Measurements from ENCODE around the gene INSRR. TPM values are rescaled to one million over a fixed set of nuclear protein-coding genes. Genes with fewer than 3 reads are reported as not detected.

INSRR gene
- total and polyA plus RNA-seq, 10 donors = under 0.01 to 0.09 (median 0.09) TPM; not detected in 6

GRCh38 chr1:156807627-156808026 lies 51.3 kb downstream of the INSRR start:
- Histone ChIP-seq H3K27me3 (replicated peaks in 1 of 7) (no peaks in the 10 kb centered on the region), H3K9me3 (no peaks in the 10 kb centered on the region), H3K4me1 (peaks cover 0 to 51% (median 14%) of the 10 kb centered on the region in 6 donors), H3K27ac (peak overlapping the region in 1 of 8 donors; percentile 38), H3K4me3 (no peak overlapping the region), H3K36me3 (peaks cover 0 to 30% (median 0%) of the 10 kb centered on the region in 6 donors)
- TF ChIP-seq, protein P1, sequence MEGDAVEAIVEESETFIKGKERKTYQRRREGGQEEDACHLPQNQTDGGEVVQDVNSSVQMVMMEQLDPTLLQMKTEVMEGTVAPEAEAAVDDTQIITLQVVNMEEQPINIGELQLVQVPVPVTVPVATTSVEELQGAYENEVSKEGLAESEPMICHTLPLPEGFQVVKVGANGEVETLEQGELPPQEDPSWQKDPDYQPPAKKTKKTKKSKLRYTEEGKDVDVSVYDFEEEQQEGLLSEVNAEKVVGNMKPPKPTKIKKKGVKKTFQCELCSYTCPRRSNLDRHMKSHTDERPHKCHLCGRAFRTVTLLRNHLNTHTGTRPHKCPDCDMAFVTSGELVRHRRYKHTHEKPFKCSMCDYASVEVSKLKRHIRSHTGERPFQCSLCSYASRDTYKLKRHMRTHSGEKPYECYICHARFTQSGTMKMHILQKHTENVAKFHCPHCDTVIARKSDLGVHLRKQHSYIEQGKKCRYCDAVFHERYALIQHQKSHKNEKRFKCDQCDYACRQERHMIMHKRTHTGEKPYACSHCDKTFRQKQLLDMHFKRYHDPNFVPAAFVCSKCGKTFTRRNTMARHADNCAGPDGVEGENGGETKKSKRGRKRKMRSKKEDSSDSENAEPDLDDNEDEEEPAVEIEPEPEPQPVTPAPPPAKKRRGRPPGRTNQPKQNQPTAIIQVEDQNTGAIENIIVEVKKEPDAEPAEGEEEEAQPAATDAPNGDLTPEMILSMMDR (IDR thresholded peaks at IDR 0.05 in 8 of 11, conservative IDR thresholded peaks at IDR 0.05 in 3 of 11) = no peak
- TF ChIP-seq POLR2AphosphoS5 (IDR thresholded peaks at IDR 0.05) = no peak
- TF ChIP-seq POLR2A (IDR thresholded peaks at IDR 0.05) = no peak
- no peak for DNase-seq
- 55 to 61% (median 60%) methylated on average over 2 of the region's 2 CpGs for WGBS, 5 donors
- intact Hi-C loops (cut with DNase I; ENCODE audit: low total_unique reads) = loop anchor here (10.0 kb wide), 1 partner anchor 47 kb away; the partner anchor contains the start of gene INSRR

GRCh38 chr1:156806512-156807440 lies 52.1 kb downstream of the INSRR start:
- intact Hi-C loops (cut with DNase I; ENCODE audit: low total_unique reads) = loop anchor here (10.0 kb wide), 1 partner anchor 48 kb away; the partner anchor contains the start of gene INSRR
- no peaks in the 10 kb centered on the region for H3K9me3 ChIP-seq
- H3K27me3 ChIP-seq (replicated peaks in 1 of 7) = no peaks in the 10 kb centered on the region
- H3K4me1 ChIP-seq = peaks cover 0 to 47% (median 12%) of the 10 kb centered on the region in 6 donors
- peaks cover 0 to 31% (median 4%) of the 10 kb centered on the region in 6 donors for H3K36me3 ChIP-seq
- no peak for TF ChIP-seq POLR2A (IDR thresholded peaks at IDR 0.05)
- TF ChIP-seq, protein P1 (IDR thresholded peaks at IDR 0.05 in 8 of 11, conservative IDR thresholded peaks at IDR 0.05 in 3 of 11) = no peak
- peak in 1 of 3 donors; percentile 31 for TF ChIP-seq POLR2AphosphoS5 (IDR thresholded peaks at IDR 0.05)
- no peak for DNase-seq
- H3K27ac ChIP-seq = peak overlapping the region in 1 of 8 donors; percentile 18
- H3K4me3 ChIP-seq = no peak overlapping the region
- 79 to 89% (median 86%) methylated on average over 6 to 7 of the region's 7 CpGs for WGBS, 5 donors

DNA sequence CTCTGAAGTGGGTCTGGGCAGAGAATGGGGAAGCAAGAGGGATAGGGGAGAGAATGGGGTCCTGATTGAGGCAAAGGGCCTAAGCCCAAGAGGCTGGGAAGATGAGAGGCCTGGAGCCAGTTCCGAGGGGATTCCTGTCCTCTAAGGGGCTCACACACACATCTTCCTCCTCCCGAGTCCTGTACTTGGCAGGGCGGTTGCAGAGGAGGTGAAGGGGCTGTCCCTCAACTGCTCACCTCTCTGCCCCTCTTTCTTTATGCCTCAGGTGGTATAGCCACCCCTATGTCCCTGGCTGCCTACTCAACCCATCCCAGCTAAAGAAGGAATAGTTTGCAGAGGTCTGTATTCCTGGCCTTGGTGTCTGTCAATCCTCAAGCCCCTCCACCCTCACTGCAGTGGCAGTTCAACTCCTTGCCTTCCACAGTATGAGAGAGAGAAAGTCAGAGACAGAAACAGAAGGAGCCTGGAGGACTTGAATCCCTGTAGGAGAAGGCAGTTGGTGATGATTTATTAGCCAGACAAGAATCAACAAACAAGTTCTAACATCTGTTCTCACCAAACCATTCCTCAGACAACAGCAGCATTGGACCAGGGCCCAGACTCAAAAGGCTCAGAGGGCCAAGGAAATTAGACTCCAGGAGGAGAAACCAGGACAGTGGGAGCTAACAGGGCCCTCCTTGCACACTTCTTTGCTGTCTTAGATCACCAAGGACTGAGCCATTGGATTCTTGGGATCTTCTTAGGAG lies 53.0 kb downstream of the INSRR start:
- intact Hi-C loops (cut with DNase I; ENCODE audit: low total_unique reads) = loop anchor here (10.0 kb wide), 1 partner anchor 49 kb away; the partner anchor contains the start of gene INSRR
- Histone ChIP-seq H3K27me3 (replicated peaks in 1 of 7) (no peaks in the 10 kb centered on the region), H3K4me1 (peaks cover 0 to 54% (median 13%) of the 10 kb centered on the region in 6 donors), H3K9me3 (no peaks in the 10 kb centered on the region), H3K36me3 (peaks cover 0 to 40% (median 11%) of the 10 kb centered on the region in 6 donors), H3K4me3 (no peak overlapping the region), H3K27ac (peak overlapping the region in 1 of 8 donors; percentile 18)
- 76 to 94% (median 89%) methylated on average over 3 of the region's 3 CpGs for WGBS, 5 donors
- TF ChIP-seq, protein P1 (IDR thresholded peaks at IDR 0.05 in 8 of 11, conservative IDR thresholded peaks at IDR 0.05 in 3 of 11) = no peak
- peak in 1 of 3 donors; percentile 2 for TF ChIP-seq POLR2AphosphoS5 (IDR thresholded peaks at IDR 0.05)
- DNase-seq = no peak
